ENCODE measurements around the gene DPCD. TPM values are rescaled to one million over a fixed set of nuclear protein-coding genes. Genes with fewer than 3 reads are reported as not detected.

Gene DPCD
- polyA plus RNA-seq, 1 donor from 2014 or later: 234 TPM

GRCh38 chr10:101614663-101615524, 26.8 kb downstream of the DPCD start:
- Histone ChIP-seq H3K9me3 (ENCODE audit: low read length) (no peaks in the 10 kb centered on the region), H3K36me3 (ENCODE audit: insufficient read depth, low read length) (no peaks in the 10 kb centered on the region), H3K27ac (ENCODE audit: low read length) (no peak overlapping the region), H3K9ac (ENCODE audit: low read length) (no peak overlapping the region), H4K20me1 (ENCODE audit: insufficient read depth) (no peaks in the 10 kb centered on the region), H3K4me3 (ENCODE audit: low read length) (no peak overlapping the region), H3K27me3 (ENCODE audit: insufficient read depth, low read depth, low read length) (peaks cover 4% of the 10 kb centered on the region), H3F3A (ENCODE audit: insufficient read depth, low read length, poor library complexity, severe bottlenecking) (no peaks in the 10 kb centered on the region), H3K9me2 (ENCODE audit: insufficient read depth, low read length) (no peaks in the 10 kb centered on the region), H3K79me2 (replicated peaks; ENCODE audit: insufficient read depth, low read length) (no peaks in the 10 kb centered on the region), H3K4me2 (ENCODE audit: low read length) (no peak overlapping the region), H2AFZ (ENCODE audit: low read depth, low read length) (no peak overlapping the region)
- TF ChIP-seq POLR2AphosphoS5 (IDR thresholded peaks at IDR 0.05) (no peak), EP300 (conservative IDR thresholded peaks at IDR 0.05; ENCODE audit: poor library complexity, severe bottlenecking) (no peak), MXI1 (conservative IDR thresholded peaks at IDR 0.05; ENCODE audit: poor library complexity, severe bottlenecking) (no peak), EZH2 (IDR thresholded peaks at IDR 0.05; ENCODE audit: borderline replicate concordance, insufficient read depth, low read length, poor library complexity, severe bottlenecking) (no peak), RAD21 (conservative IDR thresholded peaks at IDR 0.05) (no peak), TAF1 (IDR thresholded peaks at IDR 0.05; ENCODE audit: low read depth) (no peak), SMC3 (conservative IDR thresholded peaks at IDR 0.05; ENCODE audit: poor library complexity) (no peak)
- TF ChIP-seq, protein P1, sequence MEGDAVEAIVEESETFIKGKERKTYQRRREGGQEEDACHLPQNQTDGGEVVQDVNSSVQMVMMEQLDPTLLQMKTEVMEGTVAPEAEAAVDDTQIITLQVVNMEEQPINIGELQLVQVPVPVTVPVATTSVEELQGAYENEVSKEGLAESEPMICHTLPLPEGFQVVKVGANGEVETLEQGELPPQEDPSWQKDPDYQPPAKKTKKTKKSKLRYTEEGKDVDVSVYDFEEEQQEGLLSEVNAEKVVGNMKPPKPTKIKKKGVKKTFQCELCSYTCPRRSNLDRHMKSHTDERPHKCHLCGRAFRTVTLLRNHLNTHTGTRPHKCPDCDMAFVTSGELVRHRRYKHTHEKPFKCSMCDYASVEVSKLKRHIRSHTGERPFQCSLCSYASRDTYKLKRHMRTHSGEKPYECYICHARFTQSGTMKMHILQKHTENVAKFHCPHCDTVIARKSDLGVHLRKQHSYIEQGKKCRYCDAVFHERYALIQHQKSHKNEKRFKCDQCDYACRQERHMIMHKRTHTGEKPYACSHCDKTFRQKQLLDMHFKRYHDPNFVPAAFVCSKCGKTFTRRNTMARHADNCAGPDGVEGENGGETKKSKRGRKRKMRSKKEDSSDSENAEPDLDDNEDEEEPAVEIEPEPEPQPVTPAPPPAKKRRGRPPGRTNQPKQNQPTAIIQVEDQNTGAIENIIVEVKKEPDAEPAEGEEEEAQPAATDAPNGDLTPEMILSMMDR (IDR thresholded peaks at IDR 0.05; ENCODE audit: poor library complexity, severe bottlenecking): no peak
- TF ChIP-seq, protein P2, sequence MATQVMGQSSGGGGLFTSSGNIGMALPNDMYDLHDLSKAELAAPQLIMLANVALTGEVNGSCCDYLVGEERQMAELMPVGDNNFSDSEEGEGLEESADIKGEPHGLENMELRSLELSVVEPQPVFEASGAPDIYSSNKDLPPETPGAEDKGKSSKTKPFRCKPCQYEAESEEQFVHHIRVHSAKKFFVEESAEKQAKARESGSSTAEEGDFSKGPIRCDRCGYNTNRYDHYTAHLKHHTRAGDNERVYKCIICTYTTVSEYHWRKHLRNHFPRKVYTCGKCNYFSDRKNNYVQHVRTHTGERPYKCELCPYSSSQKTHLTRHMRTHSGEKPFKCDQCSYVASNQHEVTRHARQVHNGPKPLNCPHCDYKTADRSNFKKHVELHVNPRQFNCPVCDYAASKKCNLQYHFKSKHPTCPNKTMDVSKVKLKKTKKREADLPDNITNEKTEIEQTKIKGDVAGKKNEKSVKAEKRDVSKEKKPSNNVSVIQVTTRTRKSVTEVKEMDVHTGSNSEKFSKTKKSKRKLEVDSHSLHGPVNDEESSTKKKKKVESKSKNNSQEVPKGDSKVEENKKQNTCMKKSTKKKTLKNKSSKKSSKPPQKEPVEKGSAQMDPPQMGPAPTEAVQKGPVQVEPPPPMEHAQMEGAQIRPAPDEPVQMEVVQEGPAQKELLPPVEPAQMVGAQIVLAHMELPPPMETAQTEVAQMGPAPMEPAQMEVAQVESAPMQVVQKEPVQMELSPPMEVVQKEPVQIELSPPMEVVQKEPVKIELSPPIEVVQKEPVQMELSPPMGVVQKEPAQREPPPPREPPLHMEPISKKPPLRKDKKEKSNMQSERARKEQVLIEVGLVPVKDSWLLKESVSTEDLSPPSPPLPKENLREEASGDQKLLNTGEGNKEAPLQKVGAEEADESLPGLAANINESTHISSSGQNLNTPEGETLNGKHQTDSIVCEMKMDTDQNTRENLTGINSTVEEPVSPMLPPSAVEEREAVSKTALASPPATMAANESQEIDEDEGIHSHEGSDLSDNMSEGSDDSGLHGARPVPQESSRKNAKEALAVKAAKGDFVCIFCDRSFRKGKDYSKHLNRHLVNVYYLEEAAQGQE (IDR thresholded peaks at IDR 0.05; ENCODE audit: borderline replicate concordance): no peak

- no peaks in the 10 kb centered on the region for H3K9me2 ChIP-seq (ENCODE audit: insufficient read depth, low read length)
- H3K4me3 ChIP-seq (ENCODE audit: low read length): no peak overlapping the region
- no peak for TF ChIP-seq RAD21 (conservative IDR thresholded peaks at IDR 0.05)
- H3K27ac ChIP-seq (ENCODE audit: low read length): no peak overlapping the region
- no peaks in the 10 kb centered on the region for H3K36me3 ChIP-seq (ENCODE audit: insufficient read depth, low read length)
- no peak overlapping the region for H3K4me2 ChIP-seq (ENCODE audit: low read length)
- no peak overlapping the region for H2AFZ ChIP-seq (ENCODE audit: low read depth, low read length)
- H3F3A ChIP-seq (ENCODE audit: insufficient read depth, low read length, poor library complexity, severe bottlenecking): no peaks in the 10 kb centered on the region
- H3K79me2 ChIP-seq (replicated peaks; ENCODE audit: insufficient read depth, low read length): no peaks in the 10 kb centered on the region
- no peaks in the 10 kb centered on the region for H3K9me3 ChIP-seq (ENCODE audit: low read length)
- H3K27me3 ChIP-seq (ENCODE audit: insufficient read depth, low read depth, low read length): peaks cover 4% of the 10 kb centered on the region
- no peaks in the 10 kb centered on the region for H4K20me1 ChIP-seq (ENCODE audit: insufficient read depth)
- no peak overlapping the region for H3K9ac ChIP-seq (ENCODE audit: low read length)
Observed at GRCh38 chr10:101615525-101616116, 27.5 kb downstream of the DPCD start.

Data from neural cell (in vitro differentiated cells).